ENCODE data around the gene MCF2L2. TPM values are rescaled to one million over a fixed set of nuclear protein-coding genes. Genes with fewer than 3 reads are reported as not detected.

The MCF2L2 gene
- polyA plus RNA-seq, 2 of the 4 experiments (the other 2 are of a cell fraction), result 0.03 to 0.05 TPM

DNA sequence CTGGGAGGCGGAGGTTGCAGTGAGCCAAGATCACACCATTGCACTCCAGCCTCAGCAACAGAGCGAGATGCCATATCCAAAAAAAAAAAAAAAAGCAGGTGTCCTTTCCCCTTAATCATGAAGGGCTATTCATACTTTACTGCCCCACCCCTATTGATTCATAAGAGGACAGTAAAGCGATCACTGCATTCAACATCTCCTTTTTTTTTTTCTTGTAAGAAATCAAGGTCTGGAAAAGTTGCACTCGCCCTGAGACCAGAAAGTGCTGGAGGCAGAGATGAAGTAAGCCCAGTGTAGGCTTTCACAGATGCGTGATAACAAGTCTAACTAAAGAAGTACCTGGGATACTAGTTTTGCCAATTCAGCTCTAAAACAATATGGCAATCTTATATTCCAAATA lies 151.2 kb downstream of the MCF2L2 start:
- no peak for DNase-seq (ENCODE audit: low read depth in 1 of 2, low spot score in 1 of 2)
- no peak overlapping the region for H3K27ac ChIP-seq
- no peak for FAIRE-seq

DNA sequence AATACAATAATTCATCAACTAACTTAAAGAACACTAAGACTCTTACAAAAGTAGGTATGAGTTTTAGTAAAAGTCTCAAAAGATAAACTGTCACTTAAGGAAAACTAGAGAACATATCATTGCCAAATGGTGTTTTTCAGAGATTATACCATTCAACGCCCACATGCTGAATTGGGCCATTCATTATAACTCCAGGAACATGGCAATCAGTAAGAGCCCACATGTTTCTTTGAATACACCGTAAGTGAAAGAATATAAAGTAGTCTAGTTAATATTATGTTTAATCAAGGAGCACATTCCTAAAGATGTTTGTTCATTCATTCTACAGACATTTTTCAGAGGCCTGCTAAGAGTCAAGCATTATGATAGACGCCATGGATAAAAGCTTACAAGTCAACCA lies 152.5 kb downstream of the MCF2L2 start:
- DNase-seq (ENCODE audit: low read depth in 1 of 2, low spot score in 1 of 2), result no peak
- H3K4me2 ChIP-seq, result peak overlapping the region; percentile 23; the same call in 2 of the 3 replicates
- peak overlapping the region in 1 of 2 experiments; percentile 24; a peak in 1 of 6 replicates for H3K27ac ChIP-seq
- no peak for ATAC-seq
- TF ChIP-seq BHLHE40 (IDR thresholded peaks at IDR 0.05; ENCODE audit: low read depth, low read length) (no peak), RNF2 (IDR thresholded peaks at IDR 0.05; ENCODE audit: borderline replicate concordance, low read depth) (no peak), CBX2 (IDR thresholded peaks at IDR 0.05; ENCODE audit: borderline replicate concordance, low read depth) (no peak), MAX (IDR thresholded peaks at IDR 0.05) (no peak), HEYL (CRISPR knock-in tag; IDR thresholded peaks at IDR 0.05) (no peak), SREBF2 (IDR thresholded peaks at IDR 0.05) (no peak)
- ChIA-PET POLR2A (no interaction called here), CTCF (interaction anchor here (1.5 kb wide), 1 partner anchor 10 kb away, joined by 3 read pairs; no protein-coding TSS in a partner anchor)
- WGBS (ENCODE audit: missing lambda C conversion rate), result 79% methylated on average over 3 of the region's 3 CpGs
- FAIRE-seq, result no peak
- no peaks in the 10 kb centered on the region for H3K9me3 ChIP-seq
- no peak overlapping the region for H3K4me3 ChIP-seq
- H3K4me1 ChIP-seq, result peaks cover 32% of the 10 kb centered on the region

More for the DNA sequence above, 151.2 kb downstream of the MCF2L2 start:
- ChIA-PET POLR2A (no interaction called here), CTCF (interaction anchor here (0.6 kb wide), 1 partner anchor 20 kb away, joined by 3 read pairs; no protein-coding TSS in a partner anchor)
- TF ChIP-seq HOXA7 (CRISPR knock-in tag; IDR thresholded peaks at IDR 0.05) (no peak), ESRRA (IDR thresholded peaks at IDR 0.05; ENCODE audit: borderline replicate concordance, low read length) (no peak), MYC (IDR thresholded peaks at IDR 0.05; ENCODE audit: borderline replicate concordance, low read length) (no peak), MAFK (IDR thresholded peaks at IDR 0.05; ENCODE audit: partially characterized antibody) (no peak), TFCP2L1 (CRISPR knock-in tag; IDR thresholded peaks at IDR 0.05) (no peak), FOSL2 (IDR thresholded peaks at IDR 0.05) (no peak), FOSL2 (CRISPR knock-in tag; IDR thresholded peaks at IDR 0.05) (no peak), BHLHE40 (IDR thresholded peaks at IDR 0.05; ENCODE audit: low read depth, low read length) (no peak), RAD21 (conservative IDR thresholded peaks at IDR 0.05 in 1 of 2, IDR thresholded peaks at IDR 0.05 in 1 of 2) (no peak), RARB (CRISPR knock-in tag; IDR thresholded peaks at IDR 0.05) (no peak), EHF (CRISPR knock-in tag; IDR thresholded peaks at IDR 0.05) (no peak), HDAC2 (IDR thresholded peaks at IDR 0.05) (no peak), CHD2 (IDR thresholded peaks at IDR 0.05; ENCODE audit: low read length, partially characterized antibody) (no peak), HES2 (IDR thresholded peaks at IDR 0.05) (no peak), RCOR1 (IDR thresholded peaks at IDR 0.05; ENCODE audit: low read depth, low read length) (no peak), CTCF (IDR thresholded peaks at IDR 0.05) (no peak), CBX8 (IDR thresholded peaks at IDR 0.05) (no peak)
- TF ChIP-seq, protein P1, sequence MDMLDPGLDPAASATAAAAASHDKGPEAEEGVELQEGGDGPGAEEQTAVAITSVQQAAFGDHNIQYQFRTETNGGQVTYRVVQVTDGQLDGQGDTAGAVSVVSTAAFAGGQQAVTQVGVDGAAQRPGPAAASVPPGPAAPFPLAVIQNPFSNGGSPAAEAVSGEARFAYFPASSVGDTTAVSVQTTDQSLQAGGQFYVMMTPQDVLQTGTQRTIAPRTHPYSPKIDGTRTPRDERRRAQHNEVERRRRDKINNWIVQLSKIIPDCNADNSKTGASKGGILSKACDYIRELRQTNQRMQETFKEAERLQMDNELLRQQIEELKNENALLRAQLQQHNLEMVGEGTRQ (IDR thresholded peaks at IDR 0.05), result no peak
- TF ChIP-seq, protein P2, sequence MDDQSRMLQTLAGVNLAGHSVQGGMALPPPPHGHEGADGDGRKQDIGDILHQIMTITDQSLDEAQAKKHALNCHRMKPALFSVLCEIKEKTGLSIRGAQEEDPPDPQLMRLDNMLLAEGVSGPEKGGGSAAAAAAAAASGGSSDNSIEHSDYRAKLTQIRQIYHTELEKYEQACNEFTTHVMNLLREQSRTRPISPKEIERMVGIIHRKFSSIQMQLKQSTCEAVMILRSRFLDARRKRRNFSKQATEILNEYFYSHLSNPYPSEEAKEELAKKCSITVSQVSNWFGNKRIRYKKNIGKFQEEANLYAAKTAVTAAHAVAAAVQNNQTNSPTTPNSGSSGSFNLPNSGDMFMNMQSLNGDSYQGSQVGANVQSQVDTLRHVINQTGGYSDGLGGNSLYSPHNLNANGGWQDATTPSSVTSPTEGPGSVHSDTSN (IDR thresholded peaks at IDR 0.05), result no peak
- ATAC-seq, result no peak
- WGBS (ENCODE audit: missing lambda C conversion rate), result 92% methylated on average over 5 of the region's 5 CpGs
- no peak overlapping the region for H3K4me3 ChIP-seq
- H3K4me1 ChIP-seq, result peaks cover 32% of the 10 kb centered on the region
- H3K9me3 ChIP-seq, result no peaks in the 10 kb centered on the region
- no peak overlapping the region for H3K4me2 ChIP-seq
